HFFc6 (cell line): ENCODE results near the gene ATP6V0A1. TPM values are rescaled to one million over a fixed set of nuclear protein-coding genes. Genes with fewer than 3 reads are reported as not detected.
"Not testable (repeated sequence)": the region's sequence is repeated elsewhere in the genome, so short reads cannot be mapped to it uniquely, and the experiment has no call there.

Experiments used
- DNase-seq: peaks from one replicate; pipeline ENCODE4 v3.0.0-alpha.2; 2018
- H3K27ac Mint-ChIP-seq: 2 replicates; pipeline ENCODE4 v1.8.0; 2020; ENCODE audit warnings: mild to moderate bottlenecking, mixed read lengths
- H3K27me3 Mint-ChIP-seq: 2 replicates; pipeline ENCODE4 v1.8.0; 2021; ENCODE audit warnings: mild to moderate bottlenecking, moderate library complexity, mixed read lengths; ENCODE audit not compliant: insufficient read depth
- H3K36me3 Mint-ChIP-seq: 2 replicates; pipeline ENCODE4 v1.8.0; 2021; ENCODE audit warnings: low read depth, mixed read lengths
- H3K4me1 Mint-ChIP-seq: 2 replicates; pipeline ENCODE4 v1.8.0; 2020; ENCODE audit warnings: low read depth, mixed read lengths
- H3K4me3 Mint-ChIP-seq: 2 replicates; pipeline ENCODE4 v1.8.0; 2020; ENCODE audit warnings: mild to moderate bottlenecking, moderate library complexity, mixed read lengths
- H3K9me3 Mint-ChIP-seq: 2 replicates; pipeline ENCODE4 v1.8.0; 2020; ENCODE audit warnings: mild to moderate bottlenecking, mixed read lengths
- CTCF ChIP-seq: fragments of 200-600 bp; sonication (generic); IDR thresholded peaks from 2 replicates; pipeline ENCODE4 v1.5.0; 2021; ENCODE audit warnings: antibody characterized with exemption, mild to moderate bottlenecking
- total RNA-seq, 6 experiments: library from RNA; stranded (reverse); fragmentation: NEBNext Ultra II Directional; extraction: Animal tissue kit (Norgen Biotek cat#: 25700); gene quantifications; 2 replicates in 1 of 6; 3 replicates in 5 of 6; pipeline ENCODE4 v1.2.3, GENCODE V29; 2021

Gene ATP6V0A1
- total RNA-seq, 6 experiments from 2014 or later: 29.6 to 56.7 (median 37.1) TPM

GRCh38 chr17:42536372-42537155 is 77.9 kb downstream of the ATP6V0A1 start:
- peaks cover 23% of the 10 kb centered on the region for H3K4me1 Mint-ChIP-seq
- TF ChIP-seq CTCF: no peak
- peak overlapping the region; percentile 91 for H3K4me3 Mint-ChIP-seq
- H3K27ac Mint-ChIP-seq: peak overlapping the region; percentile 80
- DNase-seq: peak; percentile 64
- H3K9me3 Mint-ChIP-seq: no peaks in the 10 kb centered on the region
- H3K36me3 Mint-ChIP-seq: peaks cover 21% of the 10 kb centered on the region
- no peaks in the 10 kb centered on the region; the same call in 1 of the 2 replicates for H3K27me3 Mint-ChIP-seq

- Mint-ChIP-seq H3K4me1 (peaks cover 19% of the 10 kb centered on the region), H3K9me3 (no peaks in the 10 kb centered on the region), H3K4me3 (peak overlapping the region; percentile 91), H3K27ac (peak overlapping the region; percentile 80), H3K36me3 (peaks cover 21% of the 10 kb centered on the region), H3K27me3 (no peaks in the 10 kb centered on the region; the same call in 1 of the 2 replicates)
- DNase-seq: no peak
- TF ChIP-seq CTCF: no peak
These were observed 78.6 kb downstream of the ATP6V0A1 start for GRCh38 chr17:42537156-42537805.

GRCh38 chr17:42537826-42538451 is 79.3 kb downstream of the ATP6V0A1 start:
- no peaks in the 10 kb centered on the region; the same call in 1 of the 2 replicates for H3K27me3 Mint-ChIP-seq
- H3K9me3 Mint-ChIP-seq: no peaks in the 10 kb centered on the region
- H3K27ac Mint-ChIP-seq: peak overlapping the region; percentile 43; the same call in 1 of the 2 replicates
- no peak for DNase-seq
- no peak for TF ChIP-seq CTCF
- H3K36me3 Mint-ChIP-seq: peaks cover 21% of the 10 kb centered on the region
- peaks cover 19% of the 10 kb centered on the region for H3K4me1 Mint-ChIP-seq
- H3K4me3 Mint-ChIP-seq: peak overlapping the region; percentile 54

GRCh38 chr17:42538482-42538881 is 79.8 kb downstream of the ATP6V0A1 start:
- no peak overlapping the region for H3K27ac Mint-ChIP-seq
- no peak for DNase-seq
- no peak for TF ChIP-seq CTCF
- peaks cover 19% of the 10 kb centered on the region for H3K4me1 Mint-ChIP-seq
- no peaks in the 10 kb centered on the region for H3K9me3 Mint-ChIP-seq
- no peak overlapping the region for H3K4me3 Mint-ChIP-seq
- peaks cover 21% of the 10 kb centered on the region for H3K36me3 Mint-ChIP-seq
- H3K27me3 Mint-ChIP-seq: no peaks in the 10 kb centered on the region; the same call in 1 of the 2 replicates

- not testable (repeated sequence) for H3K9me3 Mint-ChIP-seq, H3K27me3 Mint-ChIP-seq, DNase-seq, H3K27ac Mint-ChIP-seq, H3K4me3 Mint-ChIP-seq
- H3K36me3 Mint-ChIP-seq: peaks cover 25% of the 10 kb centered on the region
- H3K4me1 Mint-ChIP-seq: peaks cover 15% of the 10 kb centered on the region
These were observed 81.9 kb downstream of the ATP6V0A1 start for GRCh38 chr17:42540558-42540957.
